H9 (cell line): Measurements from ENCODE around the gene NAMPT. TPM values are rescaled to one million over a fixed set of nuclear protein-coding genes. Genes with fewer than 3 reads are reported as not detected.

Experiments
- DNase-seq: peaks from one replicate; pipeline ENCODE4 v3.0.0-alpha.2; 2017
- H2AFZ ChIP-seq: one replicate; pipeline ENCODE4 v1.6.1; 2013; ENCODE audit warnings: mild to moderate bottlenecking, low read length, control low read depth, moderate library complexity
- H2AK5ac ChIP-seq: 2 replicates; pipeline ENCODE4 v1.6.1; 2013; ENCODE audit warnings: low read length, control low read depth, mixed read lengths; ENCODE audit not compliant: insufficient read length
- H2BK120ac ChIP-seq: one replicate; pipeline ENCODE4 v1.6.1; 2013; ENCODE audit warnings: low read depth, mild to moderate bottlenecking, low read length, control low read depth, inconsistent platforms; ENCODE audit not compliant: poor library complexity, severe bottlenecking
- H2BK12ac ChIP-seq: 2 replicates; pipeline ENCODE4 v1.6.1; 2013; ENCODE audit warnings: low read length, control low read depth, mixed read lengths, low read depth; ENCODE audit not compliant: insufficient read length
- H2BK15ac ChIP-seq: 2 replicates; pipeline ENCODE4 v1.6.1; 2013; ENCODE audit warnings: low read depth, low read length, control low read depth
- H2BK20ac ChIP-seq: one replicate; pipeline ENCODE4 v1.6.1; 2013; ENCODE audit warnings: low read depth, mild to moderate bottlenecking, low read length, control low read depth, inconsistent platforms; ENCODE audit not compliant: poor library complexity, severe bottlenecking
- H2BK5ac ChIP-seq: 2 replicates; pipeline ENCODE4 v1.6.1; 2013; ENCODE audit warnings: low read length, control low read depth, mixed read lengths; ENCODE audit not compliant: insufficient read length
- H3K14ac ChIP-seq: 2 replicates; pipeline ENCODE4 v1.6.1; 2013; ENCODE audit warnings: low read length, control low read depth; ENCODE audit not compliant: insufficient read depth
- H3K18ac ChIP-seq: 2 replicates; pipeline ENCODE4 v1.6.1; 2013; ENCODE audit warnings: low read depth, mild to moderate bottlenecking, mixed read lengths, low read length, control low read depth; ENCODE audit not compliant: insufficient read length
- H3K23ac ChIP-seq: 2 replicates; pipeline ENCODE4 v1.6.1; 2013; ENCODE audit warnings: low read length, control low read depth, mixed read lengths, low read depth; ENCODE audit not compliant: insufficient read length
- H3K23me2 ChIP-seq: 2 replicates; pipeline ENCODE4 v1.6.1; 2013; ENCODE audit warnings: low read depth, mild to moderate bottlenecking, mixed read lengths, low read length, control low read depth; ENCODE audit not compliant: insufficient read length, poor library complexity, severe bottlenecking
- H3K27ac ChIP-seq: 2 replicates; pipeline ENCODE4 v1.5.1; 2013; ENCODE audit warnings: low read length, control low read depth, mixed read lengths, low read depth; ENCODE audit not compliant: insufficient read length
- H3K27me3 ChIP-seq: 2 replicates; pipeline ENCODE4 v1.6.1; 2013; ENCODE audit warnings: low read length, control low read depth, inconsistent platforms; ENCODE audit not compliant: insufficient read depth
- H3K4ac ChIP-seq: 2 replicates; pipeline ENCODE4 v1.6.1; 2013; ENCODE audit warnings: low read depth, mild to moderate bottlenecking, control low read depth, inconsistent platforms, low read length, moderate library complexity
- H3K4me1 ChIP-seq: 2 replicates; pipeline ENCODE4 v1.6.1; 2013; ENCODE audit warnings: low read length, control low read depth, inconsistent platforms; ENCODE audit not compliant: insufficient read depth
- H3K4me2 ChIP-seq: 2 replicates; pipeline ENCODE4 v1.6.1; 2013; ENCODE audit warnings: low read length, control low read depth, mixed read lengths; ENCODE audit not compliant: insufficient read length, insufficient read depth
- H3K56ac ChIP-seq: 2 replicates; pipeline ENCODE4 v1.6.1; 2013; ENCODE audit warnings: low read depth, mild to moderate bottlenecking, mixed read lengths, low read length, control low read depth; ENCODE audit not compliant: insufficient read length
- H3K79me1 ChIP-seq: 2 replicates; pipeline ENCODE4 v1.6.1; 2013; ENCODE audit warnings: low read depth, mild to moderate bottlenecking, moderate library complexity, low read length, control low read depth, inconsistent platforms; ENCODE audit not compliant: insufficient read depth, poor library complexity, severe bottlenecking
- H3K79me2 ChIP-seq: 2 replicates; pipeline ENCODE4 v1.6.1; 2013; ENCODE audit warnings: low read length, control low read depth, inconsistent platforms; ENCODE audit not compliant: insufficient read depth
- H3K9ac ChIP-seq: 2 replicates; pipeline ENCODE4 v1.6.1; 2013; ENCODE audit warnings: low read length, control low read depth, mixed read lengths; ENCODE audit not compliant: insufficient read length; ENCODE audit errors: extremely low read depth
- H3K9me3 ChIP-seq: one replicate; pipeline ENCODE4 v1.6.1; 2013; ENCODE audit warnings: low read depth, low read length, inconsistent platforms; ENCODE audit not compliant: control insufficient read depth
- H3T11ph ChIP-seq: one replicate; pipeline ENCODE4 v1.6.1; 2013; ENCODE audit warnings: mild to moderate bottlenecking, low read length, control low read depth, inconsistent platforms
- H4K20me1 ChIP-seq: one replicate; pipeline ENCODE4 v1.6.1; 2013; ENCODE audit not compliant: control insufficient read depth, insufficient read length, insufficient read depth
- H4K5ac ChIP-seq: 2 replicates; pipeline ENCODE4 v1.6.1; 2013; ENCODE audit warnings: low read depth, mild to moderate bottlenecking, mixed read lengths, low read length, control low read depth; ENCODE audit not compliant: insufficient read length
- H4K8ac ChIP-seq: replicated peaks from 2 replicates; pipeline ENCODE4 v1.6.1; 2013; ENCODE audit warnings: low read length, control low read depth, mixed read lengths, low read depth; ENCODE audit not compliant: insufficient read length
- H4K91ac ChIP-seq: 2 replicates; pipeline ENCODE4 v1.6.1; 2013; ENCODE audit warnings: low read depth, mild to moderate bottlenecking, moderate library complexity, mixed read lengths, low read length, control low read depth; ENCODE audit not compliant: insufficient read length
- H3K27ac Mint-ChIP-seq, 3 experiments: 2 replicates in 2 of 3; 3 replicates in 1 of 3; pipeline ENCODE4 v1.8.0; 2020 to 2021; ENCODE audit warnings: mixed read lengths in 3 of 3, mild to moderate bottlenecking in 1 of 3, moderate library complexity in 1 of 3
- H3K27me3 Mint-ChIP-seq: 2 replicates; pipeline ENCODE4 v1.8.0; 2021; ENCODE audit warnings: low read depth, mild to moderate bottlenecking, moderate library complexity, mixed read lengths
- H3K36me3 Mint-ChIP-seq, 3 experiments: 2 replicates in 2 of 3; 3 replicates in 1 of 3; pipeline ENCODE4 v1.8.0; 2020 to 2021; ENCODE audit warnings: low read depth in 3 of 3, mixed read lengths in 3 of 3; ENCODE audit not compliant: insufficient read depth in 1 of 3
- H3K4me1 Mint-ChIP-seq, 2 experiments: 2 replicates each; pipeline ENCODE4 v1.8.0; 2020; ENCODE audit warnings: mixed read lengths in 2 of 2
- H3K4me3 Mint-ChIP-seq, 2 experiments: 2 replicates in 1 of 2; 3 replicates in 1 of 2; pipeline ENCODE4 v1.8.0; 2020 to 2021; ENCODE audit warnings: mild to moderate bottlenecking in 2 of 2, mixed read lengths in 2 of 2, moderate library complexity in 1 of 2
- H3K9me3 Mint-ChIP-seq, 2 experiments: 2 replicates in 1 of 2; 3 replicates in 1 of 2; pipeline ENCODE4 v1.8.0; 2020; ENCODE audit warnings: mild to moderate bottlenecking in 2 of 2, mixed read lengths in 2 of 2, moderate library complexity in 1 of 2
- CTCF ChIP-seq: fragments of 200-600 bp; sonication (generic); conservative IDR thresholded peaks from 3 replicates; pipeline ENCODE4 v1.8.0; 2021; ENCODE audit warnings: antibody characterized with exemption, mild to moderate bottlenecking
- total RNA-seq: library from RNA; stranded (reverse); gene quantifications from 2 replicates; pipeline ENCODE4 v1.2.1, GENCODE V29; 2021

The NAMPT gene
- total RNA-seq, 1 experiment from 2014 or later = 83.5 TPM

DNA sequence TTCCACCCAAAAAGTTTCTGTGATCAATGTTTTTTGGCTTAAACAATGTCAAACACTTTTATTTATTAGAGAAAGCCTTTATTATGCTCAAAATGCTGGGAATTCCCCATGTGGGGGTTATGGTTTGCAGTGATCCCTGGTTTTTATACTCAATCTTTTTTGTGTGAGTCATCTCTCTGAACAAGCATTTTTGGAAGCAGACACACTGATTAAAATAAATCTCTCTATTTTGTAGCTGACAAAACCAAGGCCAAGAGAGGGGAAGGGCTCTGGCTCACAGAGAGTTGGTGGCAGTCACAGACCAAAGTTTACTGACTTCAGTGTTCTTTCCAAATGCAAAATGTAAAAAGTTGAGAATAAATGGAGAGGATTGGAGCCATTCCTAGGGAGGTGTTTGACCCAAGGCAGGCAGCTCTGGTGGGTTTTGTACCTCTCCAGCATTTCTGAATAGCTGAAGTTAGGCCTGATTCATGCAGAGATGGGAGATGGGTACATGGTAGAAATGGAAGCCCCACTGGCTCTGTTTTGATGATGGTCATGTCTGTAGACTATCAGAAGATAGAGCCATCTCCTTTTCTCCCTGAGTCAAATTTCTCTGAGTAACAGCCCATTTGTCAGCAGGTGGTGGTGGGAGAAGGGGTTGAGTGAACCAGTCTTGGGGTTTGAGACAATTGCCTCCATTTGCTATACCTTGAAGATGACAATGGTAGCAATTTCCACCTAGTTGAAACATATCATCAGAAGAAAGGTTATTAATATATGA lies 45.4 kb upstream of the NAMPT start:
- Histone ChIP-seq H3K23ac (no peak overlapping the region), H4K8ac (no peak overlapping the region), H4K20me1 (no peaks in the 10 kb centered on the region), H2BK20ac (no peak overlapping the region), H3K23me2 (no peaks in the 10 kb centered on the region), H3K56ac (no peak overlapping the region), H2BK120ac (no peak overlapping the region), H3K27me3 (no peaks in the 10 kb centered on the region), H3K18ac (no peak overlapping the region), H3K79me1 (no peaks in the 10 kb centered on the region), H2BK12ac (no peak overlapping the region), H2AK5ac (no peak overlapping the region), H3K4me1 (no peaks in the 10 kb centered on the region), H3T11ph (no peak overlapping the region), H4K91ac (no peak overlapping the region), H4K5ac (no peak overlapping the region), H2BK15ac (no peak overlapping the region), H3K4me2 (no peak overlapping the region), H2AFZ (no peak overlapping the region), H2BK5ac (no peak overlapping the region), H3K4ac (no peak overlapping the region), H3K9me3 (no peaks in the 10 kb centered on the region), H3K9ac (no peak overlapping the region), H3K79me2 (no peaks in the 10 kb centered on the region), H3K14ac (no peak overlapping the region), H3K27ac (no peak overlapping the region)
- Mint-ChIP-seq H3K27ac (no peak overlapping the region), H3K4me3 (no peak overlapping the region), H3K27me3 (no peaks in the 10 kb centered on the region; the same call in 1 of the 2 replicates), H3K36me3 (no peaks in the 10 kb centered on the region), H3K9me3 (no peaks in the 10 kb centered on the region), H3K4me1 (peaks cover 0 to 5% of the 10 kb centered on the region in 2 experiments; a peak in 1 of 4 replicates)
- TF ChIP-seq CTCF = no peak
- no peak for DNase-seq
